Measurements from ENCODE around the gene AIM2. TPM values are rescaled to one million over a fixed set of nuclear protein-coding genes. Genes with fewer than 3 reads are reported as not detected.

Gene AIM2
- total RNA-seq, 1 experiment from 2014 or later, result not detected

DNA sequence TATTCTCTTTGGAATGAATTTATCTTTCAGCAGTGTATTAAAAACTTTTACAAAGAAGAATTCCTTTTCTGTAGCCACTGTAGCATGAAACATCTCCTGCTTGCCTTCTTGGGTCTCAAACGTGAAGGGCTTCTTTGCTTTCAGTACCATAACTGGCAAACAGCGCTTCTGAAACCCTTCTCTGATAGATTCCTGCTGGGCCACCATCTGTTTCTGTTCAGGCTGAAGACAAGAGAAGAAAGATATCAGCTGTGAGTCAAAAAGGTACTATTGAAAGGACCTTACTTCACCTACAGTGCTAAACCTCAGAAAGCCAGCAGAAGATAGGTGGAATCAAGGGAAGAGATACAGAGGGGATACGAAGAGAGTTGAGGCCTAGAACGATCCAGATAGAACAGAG, 10.5 kb downstream of the AIM2 start:
- Histone ChIP-seq H3K27ac (ENCODE audit: low read length) (no peak overlapping the region), H3K36me3 (ENCODE audit: control insufficient read depth, insufficient read depth, low read length) (no peaks in the 10 kb centered on the region), H3K4me1 (ENCODE audit: control insufficient read depth, insufficient read depth, low read length) (no peaks in the 10 kb centered on the region), H3K27me3 (ENCODE audit: control insufficient read depth, insufficient read depth, low read length) (no peaks in the 10 kb centered on the region), H3K9me3 (ENCODE audit: control insufficient read depth, insufficient read depth, low read depth, low read length) (no peaks in the 10 kb centered on the region), H3K4me3 (ENCODE audit: low read depth in 2 of 2, low read length in 2 of 2) (no peak overlapping the region)
- ChIA-PET CTCF (no interaction called here), POLR2A (no interaction called here)
- intact Hi-C loops (cut with micrococcal nuclease; ENCODE audit: unreplicated experiment), result no loop called here
- no peak for ATAC-seq
- BruUV-seq (replicated peaks), result no TSS peak
- TF ChIP-seq TCF7L2 (IDR thresholded peaks at IDR 0.05; ENCODE audit: low read depth, low read length), result no peak
- TF ChIP-seq CTCF (IDR thresholded peaks at IDR 0.05), result no peak
- no peak for TF ChIP-seq POLR2AphosphoS5 (IDR thresholded peaks at IDR 0.05; ENCODE audit: low read depth, low read length)
- TF ChIP-seq SIN3A (IDR thresholded peaks at IDR 0.05; ENCODE audit: borderline replicate concordance, insufficient read depth, low read depth, low read length), result no peak
- no peak for TF ChIP-seq REST (IDR thresholded peaks at IDR 0.05; ENCODE audit: insufficient read depth in 1 of 2, low read depth in 2 of 2, low read length in 1 of 2)
- in situ Hi-C loops (cut with HindIII; ENCODE audit: low pct_unique_long_range_greater_than_20kb, low sequenced_read_pairs), result no loop called here
- DNase-seq (ENCODE audit: low read depth, low spot score), result no peak

DNA sequence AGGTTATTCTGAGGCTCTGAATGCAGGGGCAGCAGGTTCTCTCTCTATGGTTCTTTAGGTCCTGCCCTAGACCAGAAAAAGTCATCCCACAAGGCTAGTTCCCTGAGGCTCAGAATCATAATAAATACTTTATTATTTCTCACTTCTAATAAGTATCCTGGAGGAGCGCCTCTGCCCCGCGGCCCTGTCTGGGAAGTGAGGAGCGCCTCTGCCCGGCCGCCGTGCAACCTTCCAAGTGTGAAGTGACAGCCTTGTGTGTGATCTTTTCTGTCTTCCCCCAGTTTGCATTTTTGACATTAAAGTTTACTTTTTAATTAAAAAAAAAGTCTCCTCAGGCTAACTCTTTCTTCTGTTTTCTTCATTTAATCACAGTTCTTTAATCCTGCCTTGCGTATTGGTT, 11.5 kb downstream of the AIM2 start:
- no peaks in the 10 kb centered on the region for H3K9me3 ChIP-seq (ENCODE audit: control insufficient read depth, insufficient read depth, low read depth, low read length)

More for the DNA sequence above, 11.5 kb downstream of the AIM2 start:
- CTCF ChIA-PET, result no interaction called here
- Histone ChIP-seq H3K36me3 (ENCODE audit: control insufficient read depth, insufficient read depth, low read length) (no peaks in the 10 kb centered on the region), H3K4me3 (ENCODE audit: low read depth in 2 of 2, low read length in 2 of 2) (no peak overlapping the region), H3K27me3 (ENCODE audit: control insufficient read depth, insufficient read depth, low read length) (no peaks in the 10 kb centered on the region), H3K4me1 (ENCODE audit: control insufficient read depth, insufficient read depth, low read length) (no peaks in the 10 kb centered on the region), H3K27ac (ENCODE audit: low read length) (no peak overlapping the region)
- ATAC-seq (no peak), DNase-seq (ENCODE audit: low read depth, low spot score) (no peak)
- POLR2A ChIA-PET, result no interaction called here
- intact Hi-C loops (cut with micrococcal nuclease; ENCODE audit: unreplicated experiment), result no loop called here
- no TSS peak for BruUV-seq (replicated peaks)
- no peak for TF ChIP-seq REST (IDR thresholded peaks at IDR 0.05; ENCODE audit: insufficient read depth in 1 of 2, low read depth in 2 of 2, low read length in 1 of 2)
- TF ChIP-seq TCF7L2 (IDR thresholded peaks at IDR 0.05; ENCODE audit: low read depth, low read length), result no peak
- TF ChIP-seq POLR2AphosphoS5 (IDR thresholded peaks at IDR 0.05; ENCODE audit: low read depth, low read length), result no peak
- no peak for TF ChIP-seq CTCF (IDR thresholded peaks at IDR 0.05)
- TF ChIP-seq SIN3A (IDR thresholded peaks at IDR 0.05; ENCODE audit: borderline replicate concordance, insufficient read depth, low read depth, low read length), result no peak
- in situ Hi-C loops (cut with HindIII; ENCODE audit: low pct_unique_long_range_greater_than_20kb, low sequenced_read_pairs), result no loop called here
